HFF-Myc (cell line): Measurements from ENCODE around the gene TP53BP1.

Experiments used
- DNase-seq: peaks from one replicate; pipeline ENCODE4 v3.0.0-alpha.2; 2011; ENCODE audit warnings: low read depth; ENCODE audit errors: extremely low read depth
- H3K4me3 ChIP-seq: replicated peaks from 2 replicates; pipeline ENCODE4 v1.5.1; 2011; ENCODE audit warnings: low read depth, mild to moderate bottlenecking, control low read depth, low read length
- CTCF ChIP-seq: IDR thresholded peaks from 2 replicates; pipeline ENCODE4 v1.5.1; 2012; ENCODE audit warnings: mild to moderate bottlenecking, low read depth, low read length, control low read depth; ENCODE audit errors: missing control alignments

The TP53BP1 gene

GRCh38 chr15:43487271-43487895, 5.6 kb downstream of the TP53BP1 start:
- H3K4me3 ChIP-seq: no peak overlapping the region
- DNase-seq: no peak
- no peak for TF ChIP-seq CTCF

- no peak for DNase-seq
- H3K4me3 ChIP-seq: no peak overlapping the region
- TF ChIP-seq CTCF: no peak
These were observed 8.5 kb downstream of the TP53BP1 start for GRCh38 chr15:43484455-43484854.

- peak; percentile 12 for TF ChIP-seq CTCF
- DNase-seq: no peak
- H3K4me3 ChIP-seq: no peak overlapping the region
These were observed 9.4 kb downstream of the TP53BP1 start for GRCh38 chr15:43483297-43484128.

- H3K4me3 ChIP-seq: no peak overlapping the region
- no peak for TF ChIP-seq CTCF
These were observed 19.1 kb downstream of the TP53BP1 start for GRCh38 chr15:43473885-43474284.

GRCh38 chr15:43471975-43472374, 21.0 kb downstream of the TP53BP1 start:
- TF ChIP-seq CTCF: no peak
- DNase-seq: no peak
- no peak overlapping the region for H3K4me3 ChIP-seq

More at GRCh38 chr15:43473885-43474284, 19.1 kb downstream of the TP53BP1 start:
- no peak for DNase-seq

- no peak overlapping the region for H3K4me3 ChIP-seq
- DNase-seq: no peak
- TF ChIP-seq CTCF: no peak
These were observed 23.1 kb downstream of the TP53BP1 start for GRCh38 chr15:43469867-43470266.
